Vagina (tissue), 2 donors: ENCODE results near the gene ZNF132.

Source experiments
- POLR2A ChIP-seq, 2 donors: fragments of 450-650 bp; IDR thresholded peaks; one replicate each; pipeline ENCODE4 v1.6.1; 2017; ENCODE audit warnings: antibody characterized with exemption in 2 of 2, mild to moderate bottlenecking in 2 of 2, moderate library complexity in 2 of 2
- POLR2AphosphoS5 ChIP-seq, 2 donors: sonication (generic); formaldehyde crosslinking; IDR thresholded peaks; one replicate each; pipeline ENCODE4 v1.9.0; 2017; ENCODE audit warnings: antibody characterized with exemption in 2 of 2, mild to moderate bottlenecking in 2 of 2, low read depth in 1 of 2; ENCODE audit not compliant: insufficient read depth in 1 of 2
- TF ChIP-seq, protein P1 (sequence below), 3 experiments: fragments of 450-650 bp in 2 of 3; fragments of 200-600 bp in 1 of 3; sonication (generic) in 1 of 3; IDR thresholded peaks; one replicate each; pipeline ENCODE4 v1.5.1; 2017 to 2019; ENCODE audit warnings: antibody characterized with exemption in 3 of 3, mild to moderate bottlenecking in 2 of 3, moderate library complexity in 2 of 3

DNA sequence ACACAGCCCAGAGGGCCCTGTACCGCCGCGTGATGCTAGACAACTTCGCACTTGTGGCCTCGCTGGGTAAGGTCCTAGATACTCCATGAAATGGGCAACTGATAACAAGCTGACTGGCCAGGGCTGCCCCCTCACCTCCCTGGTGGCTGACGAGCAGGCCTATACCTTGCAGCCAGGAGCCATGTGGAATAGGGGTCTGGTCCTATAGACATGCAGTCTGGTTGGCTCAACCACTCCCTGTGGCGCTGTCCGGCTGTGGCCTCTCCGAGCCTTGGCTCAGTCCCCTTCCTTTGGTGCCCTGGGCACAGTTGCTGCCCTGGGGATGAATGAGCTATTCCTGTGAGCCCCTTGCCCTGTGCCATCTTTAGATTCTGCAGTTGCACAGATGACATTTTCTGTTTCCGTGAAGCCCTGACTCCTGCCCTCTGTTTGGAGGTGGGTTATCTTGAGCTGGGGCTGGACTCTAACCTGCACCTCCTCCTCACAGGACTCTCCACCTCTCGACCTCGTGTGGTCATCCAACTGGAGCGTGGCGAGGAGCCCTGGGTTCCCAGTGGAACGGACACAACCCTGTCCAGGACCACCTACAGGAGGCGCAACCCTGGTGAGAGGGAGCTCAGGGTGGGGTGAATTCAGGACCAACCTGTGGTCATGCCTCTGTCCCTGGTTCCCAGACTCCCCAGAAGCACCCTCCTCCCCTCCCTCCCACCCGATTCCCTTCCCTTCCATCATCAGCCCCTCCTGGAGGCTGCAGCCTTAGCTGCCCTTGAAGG, 29.5 kb upstream of the ZNF132 start:
- TF ChIP-seq, protein P1, sequence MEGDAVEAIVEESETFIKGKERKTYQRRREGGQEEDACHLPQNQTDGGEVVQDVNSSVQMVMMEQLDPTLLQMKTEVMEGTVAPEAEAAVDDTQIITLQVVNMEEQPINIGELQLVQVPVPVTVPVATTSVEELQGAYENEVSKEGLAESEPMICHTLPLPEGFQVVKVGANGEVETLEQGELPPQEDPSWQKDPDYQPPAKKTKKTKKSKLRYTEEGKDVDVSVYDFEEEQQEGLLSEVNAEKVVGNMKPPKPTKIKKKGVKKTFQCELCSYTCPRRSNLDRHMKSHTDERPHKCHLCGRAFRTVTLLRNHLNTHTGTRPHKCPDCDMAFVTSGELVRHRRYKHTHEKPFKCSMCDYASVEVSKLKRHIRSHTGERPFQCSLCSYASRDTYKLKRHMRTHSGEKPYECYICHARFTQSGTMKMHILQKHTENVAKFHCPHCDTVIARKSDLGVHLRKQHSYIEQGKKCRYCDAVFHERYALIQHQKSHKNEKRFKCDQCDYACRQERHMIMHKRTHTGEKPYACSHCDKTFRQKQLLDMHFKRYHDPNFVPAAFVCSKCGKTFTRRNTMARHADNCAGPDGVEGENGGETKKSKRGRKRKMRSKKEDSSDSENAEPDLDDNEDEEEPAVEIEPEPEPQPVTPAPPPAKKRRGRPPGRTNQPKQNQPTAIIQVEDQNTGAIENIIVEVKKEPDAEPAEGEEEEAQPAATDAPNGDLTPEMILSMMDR (IDR thresholded peaks at IDR 0.05) = no peak
- TF ChIP-seq POLR2A (IDR thresholded peaks at IDR 0.05) (no peak), POLR2AphosphoS5 (IDR thresholded peaks at IDR 0.05; ENCODE audit: insufficient read depth in 1 of 2, low read depth in 1 of 2) (no peak)
